OCI-LY7 (cell line): ENCODE data around the gene NUTM2F. TPM values are rescaled to one million over a fixed set of nuclear protein-coding genes. Genes with fewer than 3 reads are reported as not detected.

Experiments
- BruUV-seq: library from RNA; stranded (reverse); fragments of 400-500 nt; replicated peaks from 2 replicates; lab custom pipeline; 2021; lab: Mats Ljungman, UMichigan
- CTCF ChIA-PET: fragments of 300-600 bp; sonication (Branson Sonifier 250); formaldehyde crosslinking; loops from one replicate; lab custom pipeline; 2022; ENCODE audit warnings: antibody characterized with exemption; ENCODE audit not compliant: unreplicated experiment; lab: Charles Lee
- POLR2A ChIA-PET: fragments of 300-600 bp; sonication (Branson Sonifier 250); formaldehyde crosslinking; loops from one replicate; lab custom pipeline; 2022; ENCODE audit warnings: antibody characterized with exemption; lab: Charles Lee
- DNase-seq: peaks from one replicate; pipeline ENCODE4 v3.0.0-alpha.2; 2015; ENCODE audit warnings: low spot score
- H2AFZ ChIP-seq: fragments of 200-600 bp; sonication (generic), shearing (Covaris generic); 2 replicates; pipeline ENCODE4 v1.6.1; 2014; ENCODE audit warnings: mild to moderate bottlenecking, antibody characterized with exemption, low read length, moderate library complexity
- H3K27ac ChIP-seq: fragments of 200-600 bp; sonication (generic); 2 replicates; pipeline ENCODE4 v1.5.1; 2014; ENCODE audit warnings: mixed run types, low read depth, mild to moderate bottlenecking, moderate library complexity, low read length, inconsistent platforms; ENCODE audit not compliant: poor library complexity, severe bottlenecking
- H3K36me3 ChIP-seq: fragments of 200-600 bp; sonication (generic); 2 replicates; pipeline ENCODE4 v1.6.1; 2014; ENCODE audit warnings: mild to moderate bottlenecking, antibody characterized with exemption, low read length, moderate library complexity, mixed read lengths; ENCODE audit not compliant: insufficient read depth
- H3K4me1 ChIP-seq: fragments of 200-600 bp; sonication (generic); 2 replicates; pipeline ENCODE4 v1.5.1; 2014; ENCODE audit warnings: mild to moderate bottlenecking, low read length; ENCODE audit not compliant: insufficient read depth, poor library complexity, severe bottlenecking
- H3K4me2 ChIP-seq: fragments of 200-600 bp; sonication (generic); 2 replicates; pipeline ENCODE4 v1.6.1; 2014; ENCODE audit warnings: mild to moderate bottlenecking, low read length
- H3K4me3 ChIP-seq: fragments of 200-600 bp; sonication (generic); 2 replicates; pipeline ENCODE4 v1.5.1; 2014; ENCODE audit warnings: mild to moderate bottlenecking, low read depth, low read length; ENCODE audit not compliant: poor library complexity, severe bottlenecking
- H3K79me2 ChIP-seq: fragments of 200-600 bp; sonication (generic); 2 replicates; pipeline ENCODE4 v1.6.1; 2016; ENCODE audit warnings: low read depth, mild to moderate bottlenecking, low read length, moderate library complexity, mixed read lengths; ENCODE audit not compliant: insufficient read depth
- H3K9me2 ChIP-seq: fragments of 200-600 bp; sonication (generic); 2 replicates; pipeline ENCODE4 v1.6.1; 2016; ENCODE audit warnings: mild to moderate bottlenecking, low read length, mixed read lengths; ENCODE audit not compliant: insufficient read depth
- H3K9me3 ChIP-seq: fragments of 200-600 bp; sonication (generic); 2 replicates; pipeline ENCODE4 v1.6.1; 2014; ENCODE audit warnings: mild to moderate bottlenecking, mixed run types, low read length, mixed read lengths
- H4K20me1 ChIP-seq: fragments of 200-600 bp; sonication (generic); 2 replicates; pipeline ENCODE4 v1.6.1; 2014; ENCODE audit warnings: mild to moderate bottlenecking, antibody characterized with exemption, low read length, moderate library complexity, mixed read lengths; ENCODE audit not compliant: insufficient read depth
- CTCF ChIP-seq: fragments of 200-600 bp; sonication (generic); conservative IDR thresholded peaks from 2 replicates; pipeline ENCODE4 v1.5.1; 2014; ENCODE audit warnings: mild to moderate bottlenecking, antibody characterized with exemption, low read length, moderate library complexity, mixed read lengths
- EZH2phosphoT487 ChIP-seq: fragments of 200-600 bp; sonication (generic); IDR thresholded peaks from 2 replicates; pipeline ENCODE4 v1.6.1; 2018; ENCODE audit warnings: low read depth, borderline replicate concordance, mild to moderate bottlenecking, mixed run types, antibody characterized with exemption, low read length, moderate library complexity, mixed read lengths
- intact Hi-C: fragments of 100-400 bp; cut with micrococcal nuclease; formaldehyde crosslinking; loops from one replicate; pipeline ENCODE4 v1.10.0; 2022; ENCODE audit not compliant: unreplicated experiment
- total RNA-seq, 2 experiments: library from RNA; depleted of rRNA in 1 of 2; stranded (reverse); fragments of >200 nt in 1 of 2; shearing (Covaris generic) in 1 of 2; gene quantifications; 2 replicates each; pipeline ENCODE4 v1.2.3, GENCODE V29; 2014 to 2022

NUTM2F gene
- total RNA-seq, 2 experiments from 2014 or later, result 0.06 TPM; not detected in 1

DNA sequence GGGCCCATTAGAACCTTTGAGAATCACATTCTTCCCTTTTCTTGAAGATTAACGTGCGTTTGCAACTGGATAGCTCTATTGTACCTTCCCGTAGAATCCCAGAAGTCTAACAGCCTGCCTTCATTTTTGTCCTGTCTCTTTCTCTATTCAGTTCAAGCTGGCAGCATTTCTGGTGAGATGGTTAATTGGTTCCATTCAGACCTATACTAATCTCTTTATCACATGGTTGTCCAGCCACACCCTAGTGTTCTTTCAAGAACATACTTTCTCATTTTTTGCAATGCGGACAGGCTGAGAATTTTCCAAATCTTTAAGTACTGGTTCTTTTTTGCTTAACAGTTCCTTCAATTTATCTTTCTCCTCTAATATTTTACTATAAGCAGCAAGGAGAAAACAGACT, 26.0 kb downstream of the NUTM2F start:
- Histone ChIP-seq H3K4me3 (no peak overlapping the region), H3K27ac (no peak overlapping the region), H4K20me1 (no peaks in the 10 kb centered on the region), H2AFZ (no peak overlapping the region), H3K36me3 (no peaks in the 10 kb centered on the region), H3K79me2 (no peaks in the 10 kb centered on the region), H3K4me1 (no peaks in the 10 kb centered on the region), H3K9me3 (no peaks in the 10 kb centered on the region), H3K4me2 (no peak overlapping the region), H3K9me2 (no peaks in the 10 kb centered on the region)
- ChIA-PET POLR2A (no interaction called here), CTCF (no interaction called here)
- BruUV-seq, result no TSS peak
- DNase-seq, result no peak
- intact Hi-C loops, result no loop called here
- TF ChIP-seq CTCF (no peak), EZH2phosphoT487 (no peak)

GRCh38 chr9:94301583-94301982, 26.9 kb downstream of the NUTM2F start:
- H2AFZ ChIP-seq, result no peak overlapping the region

More at GRCh38 chr9:94301583-94301982, 26.9 kb downstream of the NUTM2F start:
- no peak for DNase-seq
- Histone ChIP-seq H3K79me2 (no peaks in the 10 kb centered on the region), H4K20me1 (no peaks in the 10 kb centered on the region), H3K4me3 (no peak overlapping the region), H3K9me2 (no peaks in the 10 kb centered on the region), H3K4me2 (no peak overlapping the region), H3K9me3 (no peaks in the 10 kb centered on the region), H3K4me1 (no peaks in the 10 kb centered on the region), H3K27ac (no peak overlapping the region), H3K36me3 (0 out of 2 replicates have a peak, but pooled peaks cover under 1% of the 10 kb centered on the region)
- intact Hi-C loops, result no loop called here
- TF ChIP-seq EZH2phosphoT487 (no peak), CTCF (no peak)
- no TSS peak for BruUV-seq
- POLR2A ChIA-PET, result no interaction called here
- CTCF ChIA-PET, result no interaction called here
